Epithelial cell of esophagus (primary cell): ENCODE measurements around the gene CDC16.
"Not testable (repeated sequence)": the region's sequence is repeated elsewhere in the genome, so short reads cannot be mapped to it uniquely, and the experiment has no call there.

Experiments used
- DNase-seq: peaks from one replicate; pipeline ENCODE4 v3.0.0; 2010; ENCODE audit warnings: low read depth
- H3K4me3 ChIP-seq: 2 replicates; pipeline ENCODE4 v1.5.1; 2011; ENCODE audit warnings: mild to moderate bottlenecking, low read length, control low read depth
- TF ChIP-seq, protein P1 (sequence below): IDR thresholded peaks from 2 replicates; pipeline ENCODE4 v1.5.1; 2011; ENCODE audit warnings: low read depth, mild to moderate bottlenecking, low read length, control low read depth, inconsistent platforms; ENCODE audit not compliant: insufficient read depth; ENCODE audit errors: missing control alignments

The CDC16 gene, protein sequence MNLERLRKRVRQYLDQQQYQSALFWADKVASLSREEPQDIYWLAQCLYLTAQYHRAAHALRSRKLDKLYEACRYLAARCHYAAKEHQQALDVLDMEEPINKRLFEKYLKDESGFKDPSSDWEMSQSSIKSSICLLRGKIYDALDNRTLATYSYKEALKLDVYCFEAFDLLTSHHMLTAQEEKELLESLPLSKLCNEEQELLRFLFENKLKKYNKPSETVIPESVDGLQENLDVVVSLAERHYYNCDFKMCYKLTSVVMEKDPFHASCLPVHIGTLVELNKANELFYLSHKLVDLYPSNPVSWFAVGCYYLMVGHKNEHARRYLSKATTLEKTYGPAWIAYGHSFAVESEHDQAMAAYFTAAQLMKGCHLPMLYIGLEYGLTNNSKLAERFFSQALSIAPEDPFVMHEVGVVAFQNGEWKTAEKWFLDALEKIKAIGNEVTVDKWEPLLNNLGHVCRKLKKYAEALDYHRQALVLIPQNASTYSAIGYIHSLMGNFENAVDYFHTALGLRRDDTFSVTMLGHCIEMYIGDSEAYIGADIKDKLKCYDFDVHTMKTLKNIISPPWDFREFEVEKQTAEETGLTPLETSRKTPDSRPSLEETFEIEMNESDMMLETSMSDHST

DNA sequence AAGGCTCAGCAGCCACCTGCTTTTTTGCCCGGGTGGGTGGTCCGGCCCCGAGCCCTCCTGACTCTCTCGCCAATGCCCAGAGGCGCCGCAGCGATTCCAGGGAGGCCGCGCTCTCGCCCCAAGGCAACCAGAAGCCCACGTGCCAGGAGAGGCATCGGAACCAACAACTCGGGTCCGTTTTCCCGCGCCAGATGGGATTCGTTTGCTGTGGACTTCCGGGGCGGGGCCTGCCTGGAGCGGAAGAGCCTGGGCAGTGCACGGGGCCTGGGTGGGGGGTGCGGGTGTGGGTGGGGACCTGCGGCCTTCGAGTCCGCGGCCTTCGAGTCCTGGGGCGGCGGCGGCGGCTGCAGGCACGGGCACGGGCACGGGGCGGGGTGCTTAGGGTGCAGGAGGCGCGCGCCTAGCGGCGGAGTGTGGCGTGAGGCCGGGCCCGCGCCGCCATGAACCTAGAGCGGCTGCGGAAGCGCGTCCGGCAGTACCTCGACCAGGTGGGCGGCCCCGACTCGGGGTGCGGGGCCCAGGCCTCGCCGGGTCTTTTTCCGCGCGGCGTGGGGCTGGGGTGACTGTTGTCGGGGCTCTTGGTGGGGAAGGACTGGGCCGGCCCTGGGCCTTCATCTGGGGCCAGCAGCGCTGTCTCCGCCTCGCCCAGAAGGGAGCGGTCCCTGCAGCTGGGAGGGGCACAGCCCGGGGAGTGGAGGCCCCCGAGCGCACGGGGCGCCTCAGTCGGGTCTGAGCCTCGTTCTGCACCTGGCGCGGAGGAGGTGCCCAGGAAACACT lies at the start of gene CDC16:
TSS of gene CDC16 (plus strand) at position 253 of the 777 bp plus-strand sequence. CDS start at position 441, 188 bp downstream.
- peak within 1 kb of the TSS; percentile 81 for H3K4me3 ChIP-seq
- peak; percentile 92 for DNase-seq

DNA sequence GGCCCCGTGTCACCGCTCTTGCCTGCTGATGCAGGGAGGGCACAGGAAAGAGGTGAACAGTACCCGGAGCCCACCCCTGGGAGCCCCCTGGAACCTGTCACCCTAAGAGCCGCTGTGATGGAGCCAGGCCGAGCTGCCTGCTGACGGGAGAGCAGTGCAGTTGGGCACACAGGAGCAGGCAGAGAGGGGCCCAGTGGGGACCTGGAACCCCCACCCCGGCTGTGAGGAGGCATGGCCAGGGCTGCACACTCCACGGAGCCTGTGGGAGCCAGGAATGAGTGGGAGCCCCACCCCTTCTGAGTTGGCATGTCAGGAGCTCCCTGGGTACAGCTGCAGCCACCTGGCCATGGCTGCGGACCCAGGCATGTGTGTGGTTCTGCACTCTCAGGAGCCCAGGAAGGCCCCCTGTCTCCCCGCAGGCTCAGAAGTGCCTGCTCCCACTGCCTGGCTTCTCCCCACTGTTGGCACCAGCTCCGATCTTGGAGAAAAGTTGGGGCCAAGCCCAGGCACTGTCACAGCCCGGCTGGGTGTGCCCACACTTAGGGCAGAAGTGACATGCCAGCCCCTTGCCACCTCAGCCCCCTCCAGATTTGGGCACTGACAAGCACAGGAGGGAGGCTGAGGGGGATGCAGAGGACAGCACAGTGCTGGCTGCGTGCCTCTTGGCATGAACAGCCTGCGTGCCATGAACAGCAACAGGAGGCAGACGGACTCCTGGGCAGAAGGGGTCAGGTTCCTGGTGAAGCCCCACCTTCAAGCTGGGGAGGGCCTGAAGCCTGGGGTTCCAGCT lies 49.3 kb upstream of the CDC16 start:
- no peak for DNase-seq
- TF ChIP-seq, protein P1, sequence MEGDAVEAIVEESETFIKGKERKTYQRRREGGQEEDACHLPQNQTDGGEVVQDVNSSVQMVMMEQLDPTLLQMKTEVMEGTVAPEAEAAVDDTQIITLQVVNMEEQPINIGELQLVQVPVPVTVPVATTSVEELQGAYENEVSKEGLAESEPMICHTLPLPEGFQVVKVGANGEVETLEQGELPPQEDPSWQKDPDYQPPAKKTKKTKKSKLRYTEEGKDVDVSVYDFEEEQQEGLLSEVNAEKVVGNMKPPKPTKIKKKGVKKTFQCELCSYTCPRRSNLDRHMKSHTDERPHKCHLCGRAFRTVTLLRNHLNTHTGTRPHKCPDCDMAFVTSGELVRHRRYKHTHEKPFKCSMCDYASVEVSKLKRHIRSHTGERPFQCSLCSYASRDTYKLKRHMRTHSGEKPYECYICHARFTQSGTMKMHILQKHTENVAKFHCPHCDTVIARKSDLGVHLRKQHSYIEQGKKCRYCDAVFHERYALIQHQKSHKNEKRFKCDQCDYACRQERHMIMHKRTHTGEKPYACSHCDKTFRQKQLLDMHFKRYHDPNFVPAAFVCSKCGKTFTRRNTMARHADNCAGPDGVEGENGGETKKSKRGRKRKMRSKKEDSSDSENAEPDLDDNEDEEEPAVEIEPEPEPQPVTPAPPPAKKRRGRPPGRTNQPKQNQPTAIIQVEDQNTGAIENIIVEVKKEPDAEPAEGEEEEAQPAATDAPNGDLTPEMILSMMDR = no peak
- no peak overlapping the region for H3K4me3 ChIP-seq

More for the DNA sequence above, at the start of gene CDC16:
- TF ChIP-seq, protein P1 = no peak

DNA sequence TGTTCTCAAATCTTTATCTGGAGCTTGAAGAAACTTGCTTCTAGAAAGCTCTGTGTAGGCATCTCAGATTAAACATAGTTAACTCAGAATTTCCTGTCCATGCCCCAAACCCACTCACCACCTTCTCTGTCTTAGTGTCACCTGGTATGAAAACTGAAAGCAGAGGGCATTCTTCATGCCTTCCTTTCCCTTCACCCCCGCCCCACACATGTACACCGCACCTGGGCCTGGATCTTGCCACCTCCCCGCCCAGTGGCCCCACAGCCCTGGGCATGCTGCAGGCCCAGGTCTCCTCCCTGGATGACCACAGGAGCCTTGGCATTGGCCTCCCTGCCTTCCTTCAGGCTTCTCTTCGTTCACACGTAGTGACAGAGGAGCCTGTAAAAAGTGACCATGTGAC lies 39.8 kb upstream of the CDC16 start:
- TF ChIP-seq, protein P1 = no peak
- no peak overlapping the region for H3K4me3 ChIP-seq
- no peak for DNase-seq

DNA sequence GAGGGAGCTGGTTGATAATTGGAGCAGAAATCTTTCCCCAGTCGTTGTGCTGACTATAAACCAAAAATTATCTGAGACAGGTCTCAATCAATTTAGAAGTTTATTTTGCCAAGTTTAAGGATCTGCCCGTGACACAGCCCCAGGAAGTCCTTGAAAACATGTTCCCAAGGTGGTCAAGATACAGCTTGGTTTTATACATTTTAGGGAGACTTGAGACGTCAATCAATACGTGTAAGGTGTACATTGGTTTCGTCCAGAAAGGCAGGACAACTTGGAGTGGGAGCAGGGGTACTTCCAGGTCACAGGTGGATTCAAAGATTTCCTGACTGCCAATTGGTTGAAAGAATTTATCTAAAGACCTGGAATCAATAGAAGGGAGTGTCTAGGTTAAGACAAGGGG lies 38.1 kb upstream of the CDC16 start:
- TF ChIP-seq, protein P1 = no peak
- H3K4me3 ChIP-seq = no peak overlapping the region
- no peak for DNase-seq

DNA sequence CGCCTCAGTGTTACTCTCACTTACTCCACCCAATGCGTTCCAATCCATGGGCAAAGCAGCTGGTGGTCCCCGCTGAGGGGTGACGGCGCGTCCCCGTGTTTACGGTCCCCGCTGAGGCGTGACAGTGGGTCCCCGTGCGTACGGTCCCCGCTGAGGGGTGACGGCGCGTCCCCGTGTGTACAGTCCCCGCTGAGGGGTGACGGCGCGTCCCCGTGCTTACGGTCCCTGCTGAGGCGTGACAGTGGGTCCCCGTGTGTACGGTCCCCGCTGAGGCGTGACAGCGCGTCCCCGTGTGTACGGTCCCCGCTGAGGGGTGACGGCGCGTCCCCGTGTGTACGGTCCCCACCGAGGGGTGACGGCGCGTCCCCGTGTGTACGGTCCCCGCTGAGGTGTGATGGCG lies 36.1 kb upstream of the CDC16 start:
- no peak overlapping the region for H3K4me3 ChIP-seq
- DNase-seq = no peak
- TF ChIP-seq, protein P1 = no peak

DNA sequence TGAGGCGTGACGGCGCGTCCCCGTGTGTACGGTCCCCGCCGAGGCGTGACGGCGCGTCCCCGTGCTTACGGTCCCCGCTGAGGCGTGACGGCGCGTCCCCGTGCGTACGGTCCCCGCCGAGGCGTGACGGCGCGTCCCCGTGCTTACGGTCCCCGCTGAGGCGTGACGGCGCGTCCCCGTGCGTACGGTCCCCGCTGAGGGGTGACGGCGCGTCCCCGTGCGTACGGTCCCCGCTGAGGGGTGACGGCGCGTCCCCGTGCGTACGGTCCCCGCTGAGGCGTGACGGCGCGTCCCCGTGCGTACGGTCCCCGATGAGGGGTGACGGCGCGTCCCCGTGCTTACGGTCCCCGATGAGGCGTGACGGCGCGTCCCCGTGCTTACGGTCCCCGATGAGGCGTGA lies 35.2 kb upstream of the CDC16 start:
- not testable (repeated sequence) for H3K4me3 ChIP-seq, DNase-seq
